Muscle of back (tissue), 11 donors: ENCODE results near the gene MED13. TPM values are rescaled to one million over a fixed set of nuclear protein-coding genes. Genes with fewer than 3 reads are reported as not detected.
"Not testable (repeated sequence)": the region's sequence is repeated elsewhere in the genome, so short reads cannot be mapped to it uniquely, and the experiment has no call there.

Experiments
- DNase-seq, 3 donors: peaks; one replicate each; pipeline versions ENCODE4 v3.0.0 to v3.0.0-alpha.2; 2013
- polyA plus RNA-seq, 10 donors: library from polyadenylated mRNA; unstranded; fragments of 120-200 nt; gene quantifications; one replicate each; pipeline ENCODE4 v1.2.1, GENCODE V29; 2013; ENCODE audit not compliant: insufficient read length in 10 of 10

MED13 gene
- polyA plus RNA-seq, 10 donors = 24.6 to 35.8 (median 30.6) TPM

DNA sequence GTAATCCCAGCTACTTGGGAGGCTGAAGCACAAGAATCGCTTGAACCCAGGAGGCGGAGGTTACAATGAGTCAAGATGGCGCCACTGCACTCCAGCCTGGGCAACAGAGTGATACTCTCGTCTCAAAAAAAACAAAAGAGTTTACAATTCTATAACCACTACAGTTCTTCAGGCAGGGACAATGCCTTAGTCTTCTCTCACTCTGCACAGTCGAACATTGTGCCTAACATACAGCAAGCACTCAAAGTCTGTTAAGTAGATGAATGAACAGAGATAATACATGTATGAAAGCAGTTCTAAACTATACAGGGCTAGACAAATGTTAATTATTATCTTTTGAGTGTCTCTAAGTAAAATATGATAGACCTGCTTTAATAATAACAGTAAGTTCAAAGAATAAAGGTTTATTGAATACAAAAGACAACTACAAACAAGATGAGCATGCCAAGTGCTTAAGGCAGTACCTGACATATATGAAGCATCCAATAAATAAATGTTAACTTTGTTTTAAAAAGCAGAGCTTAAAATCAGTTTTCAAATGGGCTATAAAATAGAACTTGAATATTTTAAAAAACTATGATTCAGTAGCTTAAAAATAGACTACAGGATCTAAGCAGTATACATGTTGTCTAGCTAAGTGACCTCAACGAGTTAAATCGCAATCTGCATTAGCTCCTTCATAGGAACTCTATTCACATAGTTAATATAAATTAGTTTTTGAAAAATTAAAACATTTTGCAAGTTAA, 156.6 kb downstream of the MED13 start:
- DNase-seq = no peak

DNA sequence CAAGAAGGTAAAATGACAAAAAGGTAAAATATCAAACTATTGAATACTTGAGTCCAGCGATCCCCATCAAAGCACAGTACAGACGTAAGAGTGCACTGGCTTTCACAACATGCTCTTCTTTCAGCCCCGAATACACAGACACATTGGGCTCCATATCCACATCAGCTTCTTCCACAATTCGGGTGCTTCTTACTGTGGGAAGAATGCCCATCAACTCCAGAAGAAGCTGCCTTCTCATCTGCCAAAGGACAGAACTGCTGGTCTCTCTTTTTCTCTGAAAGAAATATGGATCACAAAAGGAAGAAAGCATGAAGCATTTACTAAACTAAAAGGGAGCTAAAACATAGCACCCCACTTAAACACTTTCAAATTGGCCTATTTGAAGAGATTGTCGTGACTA, 157.7 kb downstream of the MED13 start:
- no peak for DNase-seq

DNA sequence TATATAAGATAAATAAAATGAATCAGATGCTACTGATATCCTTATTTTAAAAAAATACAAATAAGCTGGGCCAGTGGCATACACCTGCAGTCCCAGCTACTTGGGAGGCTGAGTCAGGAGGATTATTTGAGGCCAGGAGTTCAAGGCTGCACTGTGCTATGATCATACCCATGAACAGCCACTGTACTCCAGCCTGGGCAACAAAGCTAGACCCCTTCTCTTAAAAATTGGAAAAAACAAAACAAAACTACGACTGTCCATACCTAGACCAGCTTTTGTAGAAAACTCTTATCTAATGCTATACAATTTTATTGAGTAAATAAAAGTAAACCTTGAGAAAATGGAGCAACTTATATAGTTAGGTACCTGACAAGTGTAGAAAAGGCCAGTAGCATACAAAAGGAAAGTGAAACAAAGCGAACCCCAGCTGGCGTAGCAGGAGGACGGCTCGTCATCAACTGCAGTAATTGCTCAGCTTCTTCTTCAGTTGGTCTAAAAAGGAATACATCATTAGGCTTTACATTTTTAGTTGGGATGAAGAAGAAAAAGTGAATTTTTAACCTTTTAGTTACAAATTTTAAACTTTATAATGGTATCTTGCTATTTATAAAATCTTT, 160.9 kb downstream of the MED13 start:
- no peak for DNase-seq

DNA sequence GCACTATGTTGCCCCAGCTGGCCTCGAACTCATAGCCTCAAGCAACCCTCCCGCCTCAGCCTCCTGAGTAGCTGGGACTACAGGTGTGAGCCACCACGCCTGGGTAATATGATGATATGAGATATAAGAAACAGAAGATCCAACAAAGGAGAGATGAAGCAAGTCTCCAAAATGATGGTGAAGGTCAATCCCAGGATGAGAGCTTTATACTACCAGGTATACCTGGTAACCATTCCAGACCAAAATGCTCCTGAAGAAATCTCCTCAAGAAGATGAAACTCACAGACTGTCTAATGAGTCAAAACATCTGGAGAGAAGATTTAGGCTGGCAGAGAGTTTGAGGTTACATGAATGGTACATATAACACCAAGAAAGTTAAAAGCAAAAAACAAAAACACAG, 161.8 kb downstream of the MED13 start:
- DNase-seq = no peak

DNA sequence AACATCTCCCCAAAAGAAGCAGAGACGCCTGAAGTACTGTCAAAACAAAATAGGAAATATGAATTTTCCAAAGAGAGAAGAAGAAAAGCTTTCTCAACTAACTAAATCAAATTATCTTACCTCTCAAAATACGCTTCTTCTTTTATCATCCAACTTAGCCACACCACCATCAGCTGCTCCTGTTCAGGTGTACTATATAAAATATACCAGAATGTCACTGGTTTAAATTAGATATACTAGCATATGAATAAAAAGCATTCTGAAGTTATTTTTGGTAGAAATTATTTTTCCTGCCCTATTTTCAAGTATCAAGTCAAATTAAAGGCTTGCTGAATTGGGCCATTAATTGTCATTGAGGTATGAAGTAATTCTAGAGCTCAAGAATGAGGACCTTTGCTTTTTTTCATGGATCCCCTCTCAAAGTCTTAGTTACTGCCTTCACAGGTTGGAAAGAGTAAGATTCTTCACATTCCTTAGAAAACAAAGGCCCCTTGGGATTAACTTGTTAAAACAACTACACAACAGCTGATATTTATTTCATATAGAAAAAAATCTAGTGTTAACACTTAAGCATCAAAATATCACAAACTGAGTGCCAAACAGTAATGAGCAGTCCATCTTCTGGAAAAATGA, 167.4 kb downstream of the MED13 start:
- no peak for DNase-seq

DNA sequence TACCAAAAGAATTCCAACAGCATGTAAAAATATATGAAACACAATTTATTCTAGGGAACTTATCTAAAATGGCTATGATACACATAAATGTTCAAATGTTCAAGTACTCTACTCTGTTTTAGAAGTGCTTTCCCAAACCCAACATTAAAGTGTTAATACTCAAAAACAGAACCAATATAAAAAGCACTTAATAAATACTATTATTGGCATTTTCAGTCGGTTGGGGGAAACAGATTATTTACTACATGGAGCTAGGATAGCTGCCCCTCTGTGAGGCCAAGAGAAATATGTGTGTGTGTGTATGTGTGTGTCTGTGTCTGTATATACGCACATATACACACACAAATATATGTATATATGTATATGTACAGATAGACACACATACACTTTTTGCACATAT, 169.7 kb downstream of the MED13 start:
- DNase-seq = no peak

DNA sequence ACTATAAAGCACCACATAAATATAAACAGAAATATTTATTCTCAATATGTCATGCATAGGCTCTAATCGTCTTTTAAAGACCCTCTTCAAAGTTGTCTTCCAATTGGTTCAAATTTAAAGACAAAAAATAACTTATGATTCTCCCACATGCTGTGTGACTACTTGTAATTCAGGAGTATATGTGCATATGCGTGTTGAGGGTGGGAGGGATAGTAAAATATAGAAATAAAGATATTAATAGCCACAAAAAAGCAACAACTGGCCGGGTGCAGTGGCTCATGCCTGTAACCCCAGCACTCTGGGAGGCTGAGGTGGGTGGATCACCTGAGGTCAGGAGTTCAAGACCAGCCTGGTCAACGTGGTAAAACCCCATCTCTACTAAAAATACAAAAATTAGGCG, 170.8 kb downstream of the MED13 start:
- not testable (repeated sequence) for DNase-seq

Other genes with a start within 250 kb of the MED13 start
- 1 to 10 TPM; 3.1 to 6.9 (median 4.3) TPM for gene BRIP1, start 201.8 kb downstream of the MED13 start, polyA plus RNA-seq
- 10 to 100 TPM in 5 of 10 donors, 1 to 10 TPM in 5; 7.8 to 15.2 (median 10.4) TPM for gene INTS2, start 137.3 kb downstream of the MED13 start, polyA plus RNA-seq